ENCODE data around the gene NOP58.
A peak's percentile ranks its signal among the peaks of the same experiment; 100 is the strongest.
"Not testable (repeated sequence)": the region's sequence is repeated elsewhere in the genome, so short reads cannot be mapped to it uniquely, and the experiment has no call there.

Gene NOP58, protein sequence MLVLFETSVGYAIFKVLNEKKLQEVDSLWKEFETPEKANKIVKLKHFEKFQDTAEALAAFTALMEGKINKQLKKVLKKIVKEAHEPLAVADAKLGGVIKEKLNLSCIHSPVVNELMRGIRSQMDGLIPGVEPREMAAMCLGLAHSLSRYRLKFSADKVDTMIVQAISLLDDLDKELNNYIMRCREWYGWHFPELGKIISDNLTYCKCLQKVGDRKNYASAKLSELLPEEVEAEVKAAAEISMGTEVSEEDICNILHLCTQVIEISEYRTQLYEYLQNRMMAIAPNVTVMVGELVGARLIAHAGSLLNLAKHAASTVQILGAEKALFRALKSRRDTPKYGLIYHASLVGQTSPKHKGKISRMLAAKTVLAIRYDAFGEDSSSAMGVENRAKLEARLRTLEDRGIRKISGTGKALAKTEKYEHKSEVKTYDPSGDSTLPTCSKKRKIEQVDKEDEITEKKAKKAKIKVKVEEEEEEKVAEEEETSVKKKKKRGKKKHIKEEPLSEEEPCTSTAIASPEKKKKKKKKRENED

DNA sequence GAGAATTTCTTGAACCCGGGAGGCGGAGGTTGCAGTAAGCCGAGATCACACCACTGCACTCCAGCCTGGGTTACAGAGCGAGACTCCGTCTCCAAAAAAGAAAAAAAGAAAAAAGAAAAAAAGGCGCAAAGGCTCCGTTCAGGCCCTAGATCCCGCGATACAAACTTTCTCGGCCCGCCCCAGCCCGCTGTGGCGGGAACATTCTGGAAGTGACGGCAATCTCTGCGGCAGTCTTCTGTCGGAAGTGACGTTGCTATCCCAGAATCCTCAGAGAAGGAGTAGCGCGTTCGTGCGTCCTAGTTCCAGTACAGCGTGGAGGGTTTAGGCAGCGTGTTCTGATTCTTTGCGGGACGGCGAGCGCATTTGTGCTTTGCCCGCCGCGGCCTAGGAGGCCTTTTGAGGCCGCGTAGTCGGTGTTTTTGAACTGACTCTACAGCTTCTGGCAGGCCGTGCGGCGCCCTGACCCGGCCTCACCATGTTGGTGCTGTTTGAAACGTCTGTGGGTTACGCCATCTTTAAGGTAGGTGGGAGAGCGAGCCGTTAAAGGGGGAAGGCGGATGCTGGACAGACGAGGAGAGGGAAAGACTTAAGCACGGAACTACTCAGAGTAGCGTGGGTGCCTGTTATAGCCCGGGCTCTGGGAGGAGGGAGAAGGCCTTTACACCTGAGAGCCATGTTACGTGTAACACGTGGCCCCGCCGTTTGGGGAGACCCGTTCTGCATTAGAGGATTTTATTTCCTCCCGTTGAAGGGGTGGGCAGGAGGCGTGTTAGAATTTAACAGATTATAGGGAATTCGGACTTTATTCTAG is at the start of gene NOP58:
Gene NOP58, plus strand, starts transcription at position 297 of the 811 bp plus-strand sequence. Its CDS starts 179 bp downstream, at position 476.
- DNase-seq (ENCODE audit: low read depth in 2 of 2), result peak; percentile 88 to 92

DNA sequence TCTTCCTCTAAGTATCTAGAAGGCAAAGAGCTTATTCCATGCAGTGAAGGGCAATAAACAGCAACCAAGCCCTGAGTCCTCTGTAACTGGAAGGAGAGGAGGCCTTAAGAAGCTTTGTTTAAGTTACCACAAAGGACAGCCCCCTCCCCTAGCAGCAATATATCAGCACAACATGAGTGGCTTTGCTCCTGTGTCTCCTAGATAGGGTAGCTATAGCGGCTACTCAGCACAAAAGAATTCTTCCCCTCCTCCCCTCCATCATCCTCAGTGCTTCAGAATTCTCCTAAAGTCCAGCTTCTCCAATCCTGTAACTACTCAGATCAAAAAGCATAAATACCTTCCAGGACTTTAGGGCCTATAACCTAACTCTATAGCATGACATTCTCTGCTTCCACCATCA is 43.7 kb upstream of the NOP58 start:
- peak in 1 of 2 experiments; percentile 14 for DNase-seq (ENCODE audit: low read depth in 2 of 2)

DNA sequence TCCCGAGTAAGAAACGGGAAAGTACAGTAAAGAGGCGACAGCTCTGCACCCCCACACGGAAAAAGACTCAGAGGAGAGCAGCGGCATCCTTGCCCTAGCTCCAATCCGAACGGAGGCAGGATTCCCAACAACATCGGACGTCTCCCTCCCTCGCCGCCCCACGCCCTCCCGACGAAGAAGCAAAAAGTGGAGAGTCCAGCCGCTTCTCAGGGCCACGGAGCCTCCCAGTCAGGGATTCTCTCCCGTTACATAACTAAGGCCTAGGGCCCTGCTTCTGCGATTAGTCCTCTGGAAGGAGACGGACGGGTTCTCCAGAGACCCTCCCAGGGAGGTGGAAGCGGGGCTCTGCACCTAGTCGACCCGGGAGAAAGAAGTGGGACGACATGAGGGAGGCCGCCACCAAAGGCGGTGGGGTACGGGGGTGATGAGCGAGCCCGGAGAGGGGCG is 27.8 kb upstream of the NOP58 start:
- DNase-seq (ENCODE audit: low read depth in 2 of 2), result no peak

DNA sequence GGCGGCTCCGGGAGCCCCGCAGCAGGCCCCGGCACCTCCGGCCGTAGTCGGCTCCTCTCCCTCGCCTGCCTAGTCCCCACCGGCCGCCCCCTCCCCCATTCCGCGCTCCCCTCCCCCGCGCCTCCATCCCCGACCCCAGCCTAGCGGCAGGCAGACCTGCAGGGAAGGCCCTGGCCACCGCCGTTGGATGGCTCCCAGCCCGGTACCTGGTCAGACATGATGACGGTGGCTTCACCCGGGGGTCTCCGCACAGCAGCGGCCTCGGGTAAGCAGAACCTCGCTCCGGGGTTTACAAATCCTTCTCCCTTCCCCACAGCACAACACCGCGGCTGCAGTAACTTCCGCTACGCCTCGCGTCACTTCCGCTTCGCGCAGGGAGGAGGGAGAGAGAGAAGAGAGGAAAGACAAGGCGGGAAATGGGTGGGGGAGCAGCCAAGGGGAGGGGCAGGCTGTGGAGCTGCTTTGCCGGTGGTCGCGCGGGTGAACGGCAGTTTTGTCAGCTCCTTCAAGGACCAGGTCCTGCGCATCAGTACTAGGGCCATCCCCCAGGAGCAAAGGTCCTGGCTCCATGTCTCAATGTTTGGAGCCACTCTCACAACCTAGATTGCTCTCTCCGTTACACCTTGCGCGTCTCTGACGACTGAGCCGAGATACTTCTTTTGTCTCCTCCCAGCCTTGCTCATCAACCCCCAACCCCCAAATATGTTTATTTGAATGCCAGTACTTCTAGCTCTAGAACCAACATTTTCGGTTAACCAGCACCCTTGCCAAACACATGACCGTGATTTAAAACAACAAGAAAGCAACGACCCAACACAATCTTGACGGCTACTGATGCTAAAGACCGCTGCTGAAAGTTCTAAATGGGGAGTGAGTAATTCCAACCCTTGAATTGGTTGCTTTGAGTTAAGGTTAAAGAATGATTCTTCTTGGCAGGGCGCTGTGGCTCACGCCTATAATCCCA is 27.0 kb upstream of the NOP58 start, which contains the start of gene SUMO1:
Gene SUMO1, minus strand, starts transcription at position 364 of the 964 bp plus-strand sequence. Its CDS starts 146 bp downstream, at position 218.
- peak; percentile 67 to 71 for DNase-seq (ENCODE audit: low read depth in 2 of 2)

DNA sequence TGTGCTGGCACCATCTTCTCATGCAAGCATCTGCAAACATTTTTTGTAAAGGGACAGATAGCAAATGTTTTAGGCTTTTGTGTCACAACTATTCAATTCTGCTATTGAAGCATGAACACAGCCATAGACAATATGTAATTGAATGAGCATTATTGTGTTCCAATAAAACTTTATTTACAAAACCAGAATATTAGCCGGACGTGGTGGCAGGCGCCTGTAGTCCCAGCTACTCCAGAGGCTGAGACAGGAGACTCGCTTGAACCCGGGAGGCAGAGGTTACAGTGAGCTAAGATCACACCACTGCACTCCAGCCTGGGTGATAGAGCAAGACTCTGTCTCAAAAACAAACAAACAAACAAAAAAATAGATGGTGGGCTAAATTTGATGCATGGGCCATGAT is 17.9 kb upstream of the NOP58 start:
- DNase-seq (ENCODE audit: low read depth in 2 of 2), result not testable (repeated sequence)

DNA sequence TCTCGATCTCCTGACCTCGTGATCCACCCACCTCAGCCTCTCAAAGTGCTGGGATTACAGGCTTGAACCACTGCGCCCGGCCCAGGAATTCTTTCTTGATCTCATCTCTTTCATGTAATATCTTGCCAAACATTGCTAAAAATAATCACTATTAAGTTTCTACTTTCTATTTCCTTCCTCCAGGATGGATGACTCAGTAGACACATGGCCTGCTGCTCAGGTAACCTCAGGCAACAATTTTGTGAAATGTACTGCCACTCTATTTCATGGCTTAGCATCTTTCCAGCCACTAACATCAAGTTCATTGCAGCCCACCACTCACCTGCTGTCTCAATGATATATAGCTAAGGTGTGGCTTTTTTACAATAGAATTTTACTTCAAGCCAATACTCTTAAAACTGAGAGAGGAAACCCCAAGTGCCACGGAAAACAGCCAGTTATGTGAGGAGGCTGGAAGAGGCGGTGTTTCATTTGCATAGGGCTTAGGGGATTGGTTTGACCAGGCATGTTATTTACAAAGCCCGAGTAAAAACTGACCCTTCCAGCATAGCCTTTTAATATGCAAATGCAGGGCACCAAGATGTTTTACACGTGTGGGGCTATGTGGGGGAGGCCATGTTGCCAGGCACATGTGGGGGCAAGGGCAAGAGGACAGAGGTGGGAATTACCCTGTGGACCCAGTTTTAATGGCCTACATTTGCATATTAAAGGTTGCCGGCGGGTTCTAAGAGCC is 15.9 kb upstream of the NOP58 start:
- no peak for DNase-seq (ENCODE audit: low read depth in 2 of 2)

DNA sequence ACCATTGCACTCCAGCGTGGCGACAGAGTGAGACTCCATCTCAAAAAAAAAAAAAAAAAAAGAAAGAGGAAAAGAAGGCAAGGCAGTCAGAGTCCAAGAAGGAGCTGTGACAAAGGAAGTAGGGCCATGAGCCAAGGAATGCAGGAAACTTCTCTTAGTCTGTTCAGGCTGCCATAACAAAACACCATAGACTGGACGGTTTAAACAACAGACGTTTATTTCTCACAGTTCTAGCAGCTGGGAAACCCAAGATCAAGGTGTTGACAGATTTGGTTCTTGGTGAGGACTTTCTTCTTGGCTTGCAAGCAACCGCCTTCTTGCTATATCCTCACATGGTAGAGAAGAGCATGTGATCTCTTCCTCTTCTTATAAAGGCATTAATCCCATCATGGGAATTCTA is 14.1 kb upstream of the NOP58 start:
- no peak for DNase-seq (ENCODE audit: low read depth in 2 of 2)

DNA sequence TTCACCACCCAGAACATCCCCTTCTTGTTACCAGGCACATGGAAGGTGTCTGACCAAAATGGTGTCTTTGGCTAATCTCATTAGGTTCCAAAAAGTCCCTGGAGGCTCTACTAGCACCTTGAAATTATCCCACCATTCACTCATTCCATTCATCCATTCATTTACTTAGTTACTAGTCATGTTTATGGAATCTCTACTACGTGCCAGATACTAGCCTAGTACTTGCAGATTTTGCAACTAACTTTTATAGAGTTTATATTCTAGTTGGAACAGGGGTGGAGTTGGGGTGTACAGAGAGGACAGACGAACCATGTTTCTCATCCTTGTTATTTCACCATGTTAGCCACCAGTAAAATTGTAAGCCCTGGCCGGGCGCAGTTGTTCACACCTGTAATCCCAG is 4.0 kb upstream of the NOP58 start:
- DNase-seq (ENCODE audit: low read depth in 2 of 2), result no peak

DNA sequence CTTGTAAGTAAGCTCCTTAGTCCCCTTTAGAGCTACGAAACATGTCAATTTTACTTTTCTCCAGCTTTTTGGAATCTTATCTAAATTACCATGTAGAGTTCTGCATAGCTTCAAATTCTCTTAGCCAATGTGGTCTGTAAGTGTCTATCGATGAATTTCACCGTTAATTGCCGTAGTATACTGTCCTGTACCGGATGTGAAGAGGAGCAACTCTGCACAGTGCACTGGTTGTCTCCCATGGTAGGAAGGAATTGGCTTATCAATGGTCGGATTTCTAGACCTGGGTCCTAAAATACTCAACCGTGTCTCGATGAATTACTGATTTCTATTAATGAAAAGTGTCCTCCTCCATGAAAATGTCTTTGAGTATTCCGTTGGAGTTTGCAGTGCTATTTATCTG is 1.9 kb downstream of the NOP58 start:
- no peak for DNase-seq (ENCODE audit: low read depth in 2 of 2)

DNA sequence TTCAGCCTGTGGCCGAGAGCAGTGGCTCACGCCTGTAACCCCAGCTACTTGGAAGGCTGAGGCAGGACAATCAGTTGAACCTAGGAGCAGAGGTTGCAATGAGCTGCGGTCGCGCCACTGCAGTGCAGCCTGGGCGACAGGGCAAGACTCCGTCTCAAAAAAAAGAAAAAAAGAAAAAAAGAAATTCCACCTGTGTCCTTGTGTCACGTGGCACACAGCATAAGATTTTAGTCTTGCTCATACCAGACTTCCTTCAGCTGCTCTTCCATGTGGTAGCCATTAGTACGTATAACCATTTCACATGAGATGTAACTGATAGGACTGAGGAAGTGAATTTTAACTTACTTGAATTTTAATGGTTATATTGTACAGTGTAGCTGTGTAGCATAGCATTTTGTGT is 4.0 kb downstream of the NOP58 start:
- DNase-seq (ENCODE audit: low read depth in 2 of 2), result no peak

DNA sequence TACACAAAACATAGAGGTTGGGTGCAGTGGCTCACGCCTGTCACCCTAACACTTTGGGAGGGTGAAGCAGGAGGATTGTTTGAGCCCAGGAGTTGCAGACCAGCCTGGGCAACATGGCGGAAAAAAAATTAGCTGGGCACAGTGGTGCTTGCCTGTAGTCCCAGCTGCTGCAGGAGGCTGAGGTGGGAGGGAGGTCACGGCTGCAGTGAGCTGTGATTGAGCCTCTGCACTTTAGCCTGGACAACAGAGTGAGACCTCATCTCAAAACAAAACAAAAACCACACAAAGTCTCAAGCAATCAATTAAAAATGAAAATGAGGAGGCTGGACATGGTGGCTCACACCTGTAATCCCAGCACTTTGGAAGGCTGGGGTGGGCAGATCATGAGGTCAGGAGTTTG is 4.9 kb downstream of the NOP58 start:
- DNase-seq (ENCODE audit: low read depth in 2 of 2), result no peak

DNA sequence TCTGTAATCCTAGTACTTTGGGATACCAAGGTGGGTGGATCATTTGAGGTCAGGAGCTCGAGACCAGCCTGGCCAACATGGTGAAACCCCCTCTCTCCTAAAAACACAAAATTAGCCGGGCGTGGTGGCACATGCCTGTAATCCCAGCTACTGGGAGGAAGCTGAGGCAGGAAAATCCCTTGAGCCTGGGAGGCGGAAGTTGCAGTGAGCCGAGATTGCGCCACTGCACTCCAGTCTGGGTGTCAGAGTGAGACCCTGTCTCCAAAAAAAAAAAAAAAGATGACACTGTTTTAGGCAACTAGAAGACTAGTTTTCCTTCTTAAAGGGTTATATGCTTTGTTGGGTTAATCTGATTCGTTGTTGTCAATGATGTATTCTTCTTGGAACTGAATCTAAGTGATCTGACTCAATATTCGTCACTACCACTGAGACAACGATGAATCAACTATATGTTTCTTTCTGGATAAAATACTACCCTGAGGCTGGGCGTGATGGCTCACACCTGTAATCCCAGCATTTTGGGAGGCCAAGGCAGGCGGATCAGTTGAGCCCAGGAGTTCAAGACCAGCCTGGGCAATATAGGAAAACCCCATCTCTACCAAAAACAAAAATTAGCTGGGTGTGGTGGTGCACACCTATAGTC is 10.6 kb downstream of the NOP58 start:
- DNase-seq (ENCODE audit: low read depth in 2 of 2), result not testable (repeated sequence)

DNA sequence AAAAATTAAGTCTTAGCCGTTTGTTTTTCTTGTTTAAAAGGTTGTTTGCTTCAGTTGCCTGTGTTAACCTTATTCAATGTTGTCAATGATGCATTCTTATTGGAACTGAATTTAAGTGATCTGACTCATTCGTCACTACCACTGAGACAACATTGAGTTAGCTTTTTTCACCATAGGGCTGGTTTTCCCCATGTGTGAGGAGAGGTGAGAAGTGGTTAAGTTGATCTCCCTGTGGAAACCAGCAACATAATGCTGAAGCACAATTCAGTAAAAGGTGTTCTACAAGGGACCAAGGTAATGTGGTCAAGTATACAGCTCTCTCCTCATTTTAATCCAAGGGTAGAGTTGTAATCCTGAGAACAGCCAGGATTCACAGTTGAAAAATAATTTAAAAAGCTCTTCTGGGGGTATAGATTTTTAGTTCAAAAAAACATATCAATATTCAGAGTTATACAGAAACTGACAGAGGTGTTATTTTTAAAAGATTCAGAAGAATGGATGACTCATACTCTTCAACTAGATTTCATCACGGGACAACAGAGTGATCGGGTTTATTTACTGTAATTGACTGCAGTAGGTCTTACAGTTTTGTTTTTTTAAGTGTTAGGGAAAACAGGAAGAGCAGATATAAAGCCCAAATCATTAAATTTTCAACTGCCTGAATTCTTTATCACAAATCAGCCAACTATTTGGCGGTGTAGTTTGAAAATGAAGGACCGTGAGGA is 12.6 kb downstream of the NOP58 start:
- no peak for DNase-seq (ENCODE audit: low read depth in 2 of 2)

DNA sequence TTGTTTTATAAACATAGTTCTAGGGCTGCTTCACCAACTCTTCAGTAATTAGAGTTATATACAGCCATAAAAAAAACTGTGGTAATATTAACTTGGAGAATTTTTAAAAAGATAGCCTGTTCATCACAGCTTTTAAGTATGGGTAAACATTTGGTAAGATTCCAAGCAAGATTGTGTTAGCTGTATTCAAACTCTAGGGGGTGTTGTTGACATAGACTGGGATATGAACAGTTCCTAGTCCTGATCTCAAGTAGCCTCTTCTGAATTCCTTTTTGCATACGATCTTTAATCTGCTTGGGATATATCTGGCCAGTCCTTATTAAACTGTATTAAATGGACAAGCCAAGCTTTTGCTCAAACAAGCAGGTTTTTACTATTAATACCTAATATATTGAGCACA is 13.4 kb downstream of the NOP58 start:
- no peak for DNase-seq (ENCODE audit: low read depth in 2 of 2)

DNA sequence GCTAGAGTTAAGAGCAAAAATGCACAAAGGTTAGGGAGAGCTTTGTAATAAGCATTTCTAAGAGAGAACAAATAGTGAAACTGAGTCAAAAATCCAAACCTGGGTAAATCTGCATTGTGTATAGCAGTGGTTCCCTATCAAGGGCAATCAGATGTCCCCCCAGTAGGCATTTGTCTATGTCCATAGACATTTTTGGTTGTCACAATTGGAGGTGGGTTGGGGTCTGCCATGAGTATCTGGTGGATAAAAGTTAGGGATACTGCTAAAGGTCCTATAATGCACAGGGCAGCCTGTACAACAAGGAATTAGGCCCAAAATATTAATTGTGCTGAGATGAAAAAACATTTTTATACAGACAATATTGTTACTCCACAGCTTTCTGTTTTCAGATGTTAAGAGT is 21.0 kb downstream of the NOP58 start:
- no peak for DNase-seq (ENCODE audit: low read depth in 2 of 2)

DNA sequence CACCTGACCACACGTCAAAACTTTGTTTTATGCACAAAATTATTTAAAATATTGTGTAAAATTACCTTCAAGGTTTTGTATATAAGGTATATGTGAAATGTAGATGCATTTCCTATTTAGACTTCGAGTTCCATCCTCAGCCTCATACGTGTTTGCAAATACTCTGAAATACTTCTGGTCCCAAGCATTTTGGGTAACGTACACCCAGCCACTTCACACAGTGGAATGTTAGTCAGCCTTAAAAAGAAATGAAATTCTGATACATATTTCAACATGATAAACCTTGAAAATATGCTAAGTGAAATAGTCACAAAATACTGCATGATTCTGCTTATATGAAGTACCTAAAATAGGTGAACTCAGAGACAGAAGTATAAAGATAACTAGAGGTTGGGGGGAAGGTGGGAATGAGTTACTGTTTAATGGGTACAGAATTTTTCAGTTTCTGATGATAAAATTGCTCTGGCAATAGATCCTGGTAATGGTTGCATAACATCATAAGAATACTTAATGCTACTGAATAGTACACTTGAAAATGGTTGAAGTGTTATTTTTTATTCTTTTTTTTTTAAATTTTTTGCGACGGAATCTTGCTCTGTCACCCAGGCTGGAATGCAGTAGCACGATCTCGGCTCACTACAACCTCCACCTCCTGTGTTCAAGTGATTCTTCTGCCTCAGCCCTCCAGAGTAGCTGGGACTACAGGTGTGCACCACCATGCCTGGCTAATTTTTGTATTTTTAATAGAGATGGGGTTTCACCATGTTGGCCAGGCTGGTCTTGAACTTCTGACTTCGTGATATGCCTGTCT is 24.0 kb downstream of the NOP58 start:
- no peak for DNase-seq (ENCODE audit: low read depth in 2 of 2)

DNA sequence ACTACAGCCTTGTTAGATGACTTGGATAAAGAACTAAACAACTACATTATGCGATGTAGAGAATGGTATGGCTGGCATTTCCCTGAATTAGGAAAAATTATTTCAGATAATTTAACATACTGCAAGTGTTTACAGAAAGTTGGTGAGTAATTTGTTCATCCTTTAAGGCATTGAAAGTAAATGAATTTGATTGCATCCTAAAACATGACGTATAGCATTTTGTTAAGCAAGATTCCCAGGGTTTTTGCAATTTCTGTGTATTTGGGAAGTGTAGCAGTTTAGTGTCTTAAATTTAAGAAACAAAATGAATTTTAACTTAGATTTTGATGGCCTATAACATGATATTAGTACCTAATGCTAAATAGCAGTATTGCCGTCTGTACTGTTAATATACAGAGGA is 24.8 kb downstream of the NOP58 start:
- no peak for DNase-seq (ENCODE audit: low read depth in 2 of 2)

DNA sequence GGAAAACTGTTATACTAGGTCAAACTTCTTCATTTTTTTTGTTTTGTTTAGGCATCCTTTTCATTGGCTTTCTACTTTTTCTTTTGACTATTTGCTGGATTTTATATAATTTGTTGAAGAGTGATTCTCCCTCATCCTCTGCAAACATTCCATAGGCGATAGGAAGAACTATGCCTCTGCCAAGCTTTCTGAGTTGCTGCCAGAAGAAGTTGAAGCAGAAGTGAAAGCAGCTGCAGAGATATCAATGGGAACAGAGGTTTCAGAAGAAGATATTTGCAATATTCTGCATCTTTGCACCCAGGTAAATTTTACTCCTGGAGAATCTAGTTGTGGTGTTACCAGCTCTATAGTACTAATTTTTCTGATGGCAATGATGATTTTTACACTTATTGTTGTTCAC is 25.4 kb downstream of the NOP58 start:
- no peak for DNase-seq (ENCODE audit: low read depth in 2 of 2)

DNA sequence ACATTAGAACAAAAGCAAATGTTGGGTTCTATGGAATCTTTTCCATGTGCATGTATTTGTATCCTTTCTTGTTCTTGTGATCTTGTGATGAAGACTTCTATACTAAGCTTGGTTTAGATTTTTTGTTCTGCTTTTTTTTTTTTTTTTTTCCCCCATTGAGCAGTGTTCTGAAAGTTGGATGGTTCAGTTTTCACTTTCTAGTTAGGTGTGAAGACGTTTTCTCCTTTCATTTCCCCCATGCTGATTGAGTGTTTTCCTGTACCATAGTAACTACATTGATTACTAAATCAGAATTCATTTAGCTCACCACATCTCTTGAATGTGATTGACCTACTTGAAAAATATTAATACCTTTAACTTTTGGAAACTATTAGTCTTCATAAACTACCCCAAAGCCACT is 34.1 kb downstream of the NOP58 start:
- no peak for DNase-seq (ENCODE audit: low read depth in 2 of 2)
